Epithelial cell of proximal tubule (primary cell): Measurements from ENCODE around the gene MCF2L. TPM values are rescaled to one million over a fixed set of nuclear protein-coding genes. Genes with fewer than 3 reads are reported as not detected.

Source experiments
- DNase-seq: peaks from one replicate; pipeline ENCODE4 v3.0.0-alpha.2; 2011; ENCODE audit warnings: low read depth
- H3K4me3 ChIP-seq: 2 replicates; pipeline ENCODE4 v1.5.1; 2011; ENCODE audit warnings: low read depth, mild to moderate bottlenecking, low read length
- CTCF ChIP-seq: conservative IDR thresholded peaks from 2 replicates; pipeline ENCODE4 v1.5.1; 2012; ENCODE audit warnings: low read depth, mild to moderate bottlenecking, low read length
- total RNA-seq: library from RNA; depleted of rRNA; stranded (reverse); fragments of >200 nt; gene quantifications from 2 replicates; pipeline ENCODE4 v1.2.3, GENCODE V29; 2015

Gene MCF2L
- total RNA-seq, 1 donor from 2014 or later, result 10.8 TPM

- no peak for TF ChIP-seq CTCF
- H3K4me3 ChIP-seq, result no peak overlapping the region
- no peak for DNase-seq
Measured at GRCh38 chr13:113006660-113007059, 37.6 kb downstream of the MCF2L start.

- DNase-seq, result no peak
Measured at GRCh38 chr13:113008851-113009250, 39.8 kb downstream of the MCF2L start.

GRCh38 chr13:113009743-113010509 lies 40.9 kb downstream of the MCF2L start:
- DNase-seq, result no peak
- no peak for TF ChIP-seq CTCF
- H3K4me3 ChIP-seq, result no peak overlapping the region

More at GRCh38 chr13:113008851-113009250, 39.8 kb downstream of the MCF2L start:
- no peak for TF ChIP-seq CTCF
- no peak overlapping the region for H3K4me3 ChIP-seq

GRCh38 chr13:113010510-113010865 lies 41.5 kb downstream of the MCF2L start:
- DNase-seq, result no peak
- no peak overlapping the region for H3K4me3 ChIP-seq
- TF ChIP-seq CTCF, result no peak

GRCh38 chr13:113013303-113013702 lies 44.3 kb downstream of the MCF2L start:
- no peak overlapping the region for H3K4me3 ChIP-seq
- no peak for TF ChIP-seq CTCF
- DNase-seq, result no peak

GRCh38 chr13:113013878-113014751 lies 45.1 kb downstream of the MCF2L start:
- no peak for TF ChIP-seq CTCF
- DNase-seq, result no peak
- no peak overlapping the region for H3K4me3 ChIP-seq
